Posterior vena cava (tissue), 2 donors: ENCODE data around the gene ZSWIM9. TPM values are rescaled to one million over a fixed set of nuclear protein-coding genes. Genes with fewer than 3 reads are reported as not detected.

Experiments used
- DNase-seq: peaks from one replicate; pipeline ENCODE4 v3.0.0-alpha.2; 2020; ENCODE audit warnings: low spot score
- intact Hi-C, 2 donors: fragments of 100-400 bp; cut with DNase I; formaldehyde crosslinking; loops; one replicate each; pipeline versions ENCODE4 v1.14.1 to v1.14.2; 2022 to 2023
- total RNA-seq, 2 donors: library from RNA; stranded (reverse); fragmentation: NEBNext Ultra II Directional; extraction: Animal tissue kit (Norgen Biotek cat#: 25700); gene quantifications; one replicate each; pipeline ENCODE4 v1.2.1, GENCODE V29; 2021
- donor health status: DM: yes; HTN: yes; CAD: no.
- donor health status: DM: yes; HTN: yes; CAD: no.

ZSWIM9 gene
- total RNA-seq, 2 donors from 2014 or later = 6.1 to 8.6 TPM

DNA sequence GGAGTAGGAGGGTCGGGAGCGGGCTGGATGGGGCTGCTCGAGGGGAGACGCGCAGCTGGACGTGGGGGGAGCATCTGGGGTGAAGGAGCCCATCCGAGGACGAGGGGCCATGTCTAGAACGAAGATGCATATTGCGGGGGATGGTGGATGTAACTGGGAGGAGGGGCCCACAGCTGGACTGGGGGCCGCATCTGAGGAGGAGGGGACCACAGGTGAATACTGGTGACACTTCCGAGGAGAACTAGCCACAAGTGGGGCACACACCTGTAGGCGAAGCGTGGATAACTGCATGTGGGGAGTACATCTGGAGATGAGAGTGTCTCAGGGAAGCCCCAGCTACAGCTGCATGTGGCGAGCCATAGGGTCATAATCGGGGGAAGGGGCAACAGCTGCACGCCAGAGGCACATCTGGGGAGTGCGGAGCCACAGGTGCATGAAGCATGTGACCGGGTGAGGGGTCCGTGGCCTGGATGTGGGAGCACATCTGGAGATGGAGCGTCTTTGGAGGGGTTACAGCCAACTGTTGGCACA lies 402 bp downstream of the ZSWIM9 start:
- DNase-seq = no peak
- intact Hi-C loops = no loop called here

GRCh38 chr19:48171710-48172109 lies 1.2 kb downstream of the ZSWIM9 start:
- DNase-seq = no peak
- intact Hi-C loops = no loop called here

DNA sequence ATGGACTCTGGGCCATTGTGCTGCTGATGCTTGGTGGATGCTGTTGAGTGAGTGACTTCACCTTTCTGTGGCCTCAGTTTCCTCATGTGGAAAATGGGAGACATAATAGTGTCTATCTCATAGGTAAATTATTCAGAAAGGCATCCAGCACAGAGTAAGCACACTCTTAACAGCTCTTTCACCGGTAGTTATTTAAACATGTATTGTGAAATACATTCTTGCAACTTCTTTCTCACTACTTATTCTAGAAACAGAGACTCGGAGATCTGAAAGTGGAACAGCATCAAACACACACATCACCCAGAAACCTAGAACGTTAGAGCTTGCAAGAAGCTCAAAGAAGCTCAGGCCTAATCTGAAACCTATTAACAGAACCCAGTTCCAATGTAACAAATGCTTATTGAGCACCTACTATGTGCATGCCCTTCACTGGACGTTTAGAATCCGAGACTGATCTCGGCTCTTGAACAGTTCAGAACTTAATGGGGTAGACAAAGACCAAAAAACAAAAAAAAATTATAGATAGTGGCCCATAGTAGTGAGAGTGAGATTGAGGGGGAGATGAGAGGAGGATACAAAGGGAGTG lies 4.1 kb downstream of the ZSWIM9 start:
- DNase-seq = no peak
- intact Hi-C loops = no loop called here

DNA sequence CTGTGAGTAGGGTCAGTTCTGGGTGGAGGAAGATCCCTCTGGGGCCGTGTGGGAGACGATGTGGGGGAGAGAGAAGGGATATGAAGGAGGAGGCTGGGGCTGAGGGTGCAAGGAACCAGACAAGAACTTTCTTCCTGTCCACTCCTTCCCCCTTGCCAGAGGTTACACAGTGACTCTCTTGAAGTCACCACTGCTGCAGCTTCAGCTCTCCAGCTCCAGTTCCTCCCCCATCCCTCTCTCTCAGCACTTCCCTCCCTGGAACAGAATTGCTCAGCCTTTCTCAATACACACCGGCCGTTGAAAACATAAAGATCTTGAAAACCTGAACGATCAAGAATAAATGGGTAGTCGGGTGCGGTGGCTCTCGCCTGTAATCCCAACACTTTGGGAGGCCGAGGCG lies 5.1 kb downstream of the ZSWIM9 start:
- DNase-seq = no peak
- intact Hi-C loops = no loop called here

- DNase-seq = no peak
- intact Hi-C loops = no loop called here
These were observed 5.7 kb downstream of the ZSWIM9 start for GRCh38 chr19:48176226-48176625.

DNA sequence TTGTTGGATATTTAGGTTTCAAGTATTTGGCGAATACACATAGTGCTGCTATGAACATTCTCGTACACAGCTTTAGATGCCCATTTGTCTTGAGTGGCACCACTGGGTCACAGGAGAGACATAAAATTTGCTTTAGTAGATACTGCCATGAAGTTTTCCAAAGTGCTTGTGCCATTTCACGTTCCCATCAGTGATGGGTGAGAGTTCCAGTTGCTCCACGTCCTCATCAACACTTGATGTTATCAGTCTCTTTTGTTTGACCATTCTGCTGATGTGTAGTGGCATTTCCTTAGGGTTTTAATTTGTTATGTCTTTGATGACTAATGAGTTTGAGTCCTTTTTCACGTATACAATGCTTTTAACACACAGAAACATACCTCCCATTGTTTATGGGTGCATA lies 11.0 kb downstream of the ZSWIM9 start:
- intact Hi-C loops = no loop called here

GRCh38 chr19:48182434-48182833 lies 12.0 kb downstream of the ZSWIM9 start:
- no peak for DNase-seq
- intact Hi-C loops = no loop called here

More for the DNA sequence above, 11.0 kb downstream of the ZSWIM9 start:
- no peak for DNase-seq

DNA sequence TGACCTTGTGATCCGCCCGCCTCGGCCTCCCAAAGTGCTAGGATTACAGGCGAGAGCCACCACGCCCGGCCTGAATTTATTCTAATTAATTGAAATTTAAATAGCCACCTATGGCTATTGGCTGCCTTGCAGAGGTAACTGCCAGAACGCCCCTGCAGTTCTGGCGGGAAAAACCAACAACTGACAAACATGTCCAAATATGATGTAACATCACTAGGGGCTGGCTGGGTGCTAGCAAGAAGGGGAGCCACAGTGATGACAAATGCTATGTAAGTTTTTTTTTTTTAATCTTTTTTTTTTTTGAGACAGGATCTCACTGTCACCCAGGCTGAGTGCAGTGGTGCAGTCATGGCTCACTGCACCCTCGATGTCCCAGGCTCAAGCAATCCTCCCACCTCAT lies 12.9 kb downstream of the ZSWIM9 start:
- no peak for DNase-seq

DNA sequence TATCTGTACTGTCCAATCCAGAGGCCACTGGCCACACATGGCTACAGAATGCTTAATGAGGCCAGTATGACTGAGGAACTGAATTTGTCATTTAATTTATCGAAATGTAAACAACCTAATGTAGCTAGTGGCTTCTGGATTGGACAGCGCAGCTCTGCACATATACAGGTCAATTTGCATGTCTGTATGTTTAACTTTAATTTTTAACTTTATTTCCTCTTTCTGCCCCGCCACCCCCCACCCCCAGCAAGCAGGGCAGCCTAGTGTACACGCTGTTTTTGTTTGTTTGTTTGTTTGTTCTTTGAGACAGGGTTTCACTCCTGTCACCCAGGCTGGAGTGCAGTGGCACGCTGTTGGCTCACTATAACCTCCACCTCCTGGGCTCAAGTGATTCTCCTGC lies 15.5 kb downstream of the ZSWIM9 start:
- DNase-seq = no peak
- intact Hi-C loops = no loop called here

More for the DNA sequence above, 12.9 kb downstream of the ZSWIM9 start:
- intact Hi-C loops = no loop called here

GRCh38 chr19:48186541-48186991 lies 16.1 kb downstream of the ZSWIM9 start:
- DNase-seq = no peak
- intact Hi-C loops = no loop called here

- intact Hi-C loops = no loop called here
- DNase-seq = no peak
These were observed 19.9 kb downstream of the ZSWIM9 start for GRCh38 chr19:48190288-48190884.

- intact Hi-C loops = no loop called here
- DNase-seq = no peak
These were observed 20.4 kb downstream of the ZSWIM9 start for GRCh38 chr19:48190885-48191284.

DNA sequence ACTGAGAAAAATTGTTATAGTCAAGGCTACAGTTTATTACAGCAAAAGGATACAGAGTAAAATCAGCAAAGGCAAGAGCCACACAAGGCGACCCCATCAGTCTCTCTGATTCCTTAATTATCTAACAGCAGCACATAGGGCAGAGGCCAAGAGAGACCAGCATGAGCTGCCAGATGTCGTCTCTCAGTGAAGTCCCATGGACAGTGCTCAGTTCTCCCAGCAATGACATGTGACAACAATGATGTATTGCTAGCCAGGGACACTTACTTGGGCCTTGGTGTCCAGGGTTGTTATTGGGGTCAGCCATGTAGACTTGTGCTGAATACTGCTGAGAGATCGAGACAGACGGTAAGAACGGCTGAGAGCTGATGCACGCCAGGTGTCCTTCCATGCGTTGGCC lies 22.3 kb downstream of the ZSWIM9 start:
- intact Hi-C loops = no loop called here
- DNase-seq = no peak

GRCh38 chr19:48194041-48194843 lies 23.8 kb downstream of the ZSWIM9 start:
- intact Hi-C loops = no loop called here
- no peak for DNase-seq

- no peak for DNase-seq
- intact Hi-C loops = no loop called here
These were observed 24.7 kb downstream of the ZSWIM9 start for GRCh38 chr19:48194844-48195830.

DNA sequence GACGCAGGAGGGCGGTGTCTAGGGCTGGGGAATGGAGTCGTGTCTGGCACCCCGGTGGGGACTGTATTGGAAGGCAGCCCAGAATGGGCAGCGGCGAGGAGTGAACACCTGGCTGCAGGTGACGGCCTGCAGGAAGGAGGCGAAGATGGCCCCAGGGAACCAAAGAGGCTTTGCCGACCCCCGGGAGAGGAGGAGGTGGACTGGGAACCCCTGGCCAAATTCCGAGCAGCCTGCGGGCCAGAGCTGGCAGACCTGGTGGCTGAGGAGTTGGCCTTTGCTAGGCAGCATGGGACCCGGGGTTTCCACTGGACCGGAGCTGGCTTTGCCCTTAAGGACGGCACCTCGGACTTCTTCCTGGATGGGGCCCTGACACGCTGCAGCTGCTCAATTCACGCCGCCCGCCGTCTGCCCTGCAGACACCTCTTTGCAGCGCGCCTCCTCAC lies 25.9 kb downstream of the ZSWIM9 start:
- DNase-seq = no peak
- intact Hi-C loops = no loop called here

DNA sequence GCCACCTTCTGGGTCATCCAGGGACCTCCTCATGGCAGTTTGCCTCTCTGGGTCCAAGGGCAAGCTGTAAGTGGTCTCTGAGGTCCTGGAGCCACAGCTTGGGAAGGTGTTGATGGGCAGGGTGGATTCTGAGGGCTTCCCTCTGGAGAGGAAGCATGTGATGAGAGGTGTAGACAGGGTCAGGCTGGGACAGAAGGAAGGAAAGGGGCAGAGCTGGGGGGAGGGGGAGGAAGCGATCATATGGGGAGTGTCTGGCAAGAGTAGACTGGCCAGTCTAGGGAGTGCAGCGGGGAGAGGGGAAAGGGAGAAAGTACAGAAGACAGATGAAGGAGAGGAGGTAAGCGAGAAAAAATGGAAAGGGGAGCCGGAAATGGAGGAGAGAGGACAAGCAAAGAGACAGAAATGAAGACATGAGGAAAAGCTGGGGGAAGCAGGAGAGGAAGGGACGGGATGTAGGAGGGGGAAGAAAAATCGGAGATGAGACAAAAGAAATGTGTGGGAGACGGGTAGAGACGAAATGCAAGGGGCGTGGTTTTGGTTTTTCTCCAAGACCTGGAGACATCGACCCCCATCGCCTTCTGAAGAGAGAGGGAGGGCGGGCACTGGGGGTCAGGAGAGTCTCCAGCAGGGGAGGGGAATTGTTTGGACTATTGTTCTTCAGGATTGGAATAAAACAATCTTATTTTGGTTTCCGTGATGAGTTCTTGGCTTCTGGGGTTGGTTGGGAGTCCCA lies 26.6 kb downstream of the ZSWIM9 start:
- intact Hi-C loops = no loop called here
- DNase-seq = no peak

DNA sequence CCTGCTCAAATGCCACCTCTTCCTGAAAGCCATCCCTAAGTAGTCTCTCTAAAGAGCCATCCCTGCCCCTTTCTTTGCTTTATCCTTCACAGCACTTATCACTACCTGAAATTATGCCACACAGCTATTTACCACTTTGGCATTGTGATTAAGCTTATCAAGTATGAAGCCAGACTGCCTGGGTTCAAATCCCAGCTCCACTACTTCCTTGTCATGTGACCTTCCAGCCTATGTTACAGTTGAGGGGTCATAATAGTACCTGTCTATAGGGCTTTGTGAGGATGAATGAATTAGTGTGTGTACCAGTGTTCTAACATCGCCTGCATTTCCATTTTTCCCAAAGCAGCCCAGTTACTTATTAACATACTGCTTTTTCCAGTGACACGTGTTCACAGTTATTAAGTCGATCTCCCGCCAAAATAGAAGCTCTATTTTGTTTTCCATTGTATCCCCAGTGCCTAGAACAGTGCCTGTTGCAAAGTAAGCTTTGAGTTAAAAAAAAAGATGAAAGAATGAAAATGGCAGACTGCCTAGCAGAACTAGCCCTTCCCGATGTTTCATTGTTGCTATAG lies 32.8 kb downstream of the ZSWIM9 start:
- no peak for DNase-seq
- intact Hi-C loops = no loop called here
